Fibroblast of skin of left quadriceps (primary cell): Measurements from ENCODE around the gene ZSWIM8.

Experiments
- DNase-seq, 2 experiments: peaks; one replicate each; pipeline ENCODE4 v3.0.0-alpha.2; 2013; ENCODE audit warnings: low read depth in 2 of 2

Gene ZSWIM8

GRCh38 chr10:73796766-73797165, 11.4 kb downstream of the ZSWIM8 start:
- no peak for DNase-seq

GRCh38 chr10:73797324-73798025, 12.1 kb downstream of the ZSWIM8 start:
- no peak for DNase-seq

- no peak for DNase-seq
Measured at GRCh38 chr10:73798087-73798486, 12.7 kb downstream of the ZSWIM8 start.

- no peak for DNase-seq
Measured at GRCh38 chr10:73798927-73799560, 13.6 kb downstream of the ZSWIM8 start.

GRCh38 chr10:73799899-73800559, 14.6 kb downstream of the ZSWIM8 start:
- DNase-seq: no peak

GRCh38 chr10:73800560-73801252, 15.3 kb downstream of the ZSWIM8 start:
- no peak for DNase-seq

GRCh38 chr10:73801253-73801590, 15.8 kb downstream of the ZSWIM8 start:
- no peak for DNase-seq

GRCh38 chr10:73802276-73802991, 17.0 kb downstream of the ZSWIM8 start:
- DNase-seq: no peak

GRCh38 chr10:73803680-73804286, 18.4 kb downstream of the ZSWIM8 start:
- DNase-seq: no peak

- no peak for DNase-seq
Measured at GRCh38 chr10:73806176-73806950, 21.0 kb downstream of the ZSWIM8 start.

GRCh38 chr10:73807471-73807870, 22.1 kb downstream of the ZSWIM8 start:
- DNase-seq: no peak

GRCh38 chr10:73808021-73808815, 22.8 kb downstream of the ZSWIM8 start:
- no peak for DNase-seq

- DNase-seq: no peak
Measured at GRCh38 chr10:73809061-73809818, 23.8 kb downstream of the ZSWIM8 start.

- no peak for DNase-seq
Measured at GRCh38 chr10:73810358-73810734, 24.9 kb downstream of the ZSWIM8 start.

GRCh38 chr10:73810735-73811465, 25.5 kb downstream of the ZSWIM8 start:
- DNase-seq: no peak

- no peak for DNase-seq
Measured at GRCh38 chr10:73812657-73813056, 27.3 kb downstream of the ZSWIM8 start.

- DNase-seq: no peak
Measured at GRCh38 chr10:73813333-73813732, 27.9 kb downstream of the ZSWIM8 start.

GRCh38 chr10:73814276-73814895, 29.0 kb downstream of the ZSWIM8 start:
- no peak for DNase-seq
